Measurements from ENCODE around the gene SPTAN1. TPM values are rescaled to one million over a fixed set of nuclear protein-coding genes. Genes with fewer than 3 reads are reported as not detected.
"Not testable (repeated sequence)": the region's sequence is repeated elsewhere in the genome, so short reads cannot be mapped to it uniquely, and the experiment has no call there.

SPTAN1 gene
- total RNA-seq, 2 experiments from 2014 or later: 313 to 321 TPM

DNA sequence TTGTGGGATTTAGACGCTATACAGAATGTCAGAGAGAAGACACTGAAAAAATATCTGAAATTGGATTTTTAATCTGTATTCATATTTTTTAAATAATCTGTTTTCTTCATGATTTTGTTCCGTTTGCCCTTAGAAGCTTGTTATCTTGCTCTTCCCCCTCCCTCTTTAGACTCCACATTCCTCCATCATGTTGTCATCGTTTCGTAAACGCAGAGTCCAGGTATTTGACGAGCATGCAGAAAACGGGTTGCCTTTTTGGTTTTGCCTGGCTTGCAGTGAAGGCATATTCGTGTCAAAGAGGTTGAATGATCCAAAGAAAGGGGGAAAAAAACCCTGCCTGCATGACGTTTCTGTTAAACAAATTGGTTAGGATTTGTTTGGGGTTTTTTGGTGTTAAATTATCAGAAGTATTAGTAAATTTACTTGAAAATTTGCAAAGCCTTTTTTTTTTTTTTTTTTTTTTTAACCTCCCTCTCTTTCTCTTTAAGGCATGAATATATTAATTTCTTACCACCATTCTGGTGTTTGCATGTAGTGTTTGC lies 2.9 kb downstream of the SPTAN1 start:
- Mint-ChIP-seq H3K27me3 (no peaks in the 10 kb centered on the region), H3K36me3 (ENCODE audit: low read depth) (peaks cover 16% of the 10 kb centered on the region), H3K4me3 (no peak overlapping the region), H3K4me1 (peaks cover 32% of the 10 kb centered on the region), H3K9me3 (no peaks in the 10 kb centered on the region), H3K27ac (no peak overlapping the region)
- ChIA-PET CTCF (interaction anchor here (1.0 kb wide), 1 partner anchor 114 kb away, joined by 3 read pairs; no protein-coding TSS in a partner anchor), POLR2A (interaction anchor here (0.6 to 6.3 kb wide), 3 partner anchors 9 to 50 kb away, joined by 3 to 89 read pairs (median 3); partner anchors contain the start of gene GLE1)
- DNase-seq: no peak

DNA sequence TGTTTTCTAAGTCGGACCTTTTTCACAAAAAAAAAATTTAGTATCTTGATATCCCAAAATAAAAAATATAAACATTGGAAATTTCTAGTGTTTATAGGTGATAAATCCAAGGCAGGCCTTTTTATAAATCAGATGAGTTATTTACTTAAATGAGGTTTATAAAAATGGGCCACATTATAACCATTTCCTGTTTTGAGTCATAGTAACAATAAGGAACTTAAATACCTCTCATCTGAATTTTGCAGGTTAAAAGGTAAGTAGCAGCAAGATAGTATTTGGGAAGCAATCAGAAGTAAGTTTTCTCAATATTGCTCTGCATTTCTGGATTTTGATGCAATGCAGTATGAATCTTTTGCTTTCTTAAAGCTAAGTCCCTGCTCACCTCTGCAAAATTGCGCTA lies 3.9 kb downstream of the SPTAN1 start:
- CTCF ChIA-PET: no interaction called here
- H3K4me3 Mint-ChIP-seq: no peak overlapping the region
- no peaks in the 10 kb centered on the region for H3K27me3 Mint-ChIP-seq
- no peaks in the 10 kb centered on the region for H3K9me3 Mint-ChIP-seq
- POLR2A ChIA-PET: interaction anchor here (0.6 to 1.5 kb wide), 5 partner anchors 19 to 205 kb away, joined by 3 to 4 read pairs (median 3); partner anchors contain the start of gene GLE1
- peaks cover 23% of the 10 kb centered on the region for H3K4me1 Mint-ChIP-seq
- peaks cover 16% of the 10 kb centered on the region for H3K36me3 Mint-ChIP-seq (ENCODE audit: low read depth)
- DNase-seq: no peak
- no peak overlapping the region for H3K27ac Mint-ChIP-seq

DNA sequence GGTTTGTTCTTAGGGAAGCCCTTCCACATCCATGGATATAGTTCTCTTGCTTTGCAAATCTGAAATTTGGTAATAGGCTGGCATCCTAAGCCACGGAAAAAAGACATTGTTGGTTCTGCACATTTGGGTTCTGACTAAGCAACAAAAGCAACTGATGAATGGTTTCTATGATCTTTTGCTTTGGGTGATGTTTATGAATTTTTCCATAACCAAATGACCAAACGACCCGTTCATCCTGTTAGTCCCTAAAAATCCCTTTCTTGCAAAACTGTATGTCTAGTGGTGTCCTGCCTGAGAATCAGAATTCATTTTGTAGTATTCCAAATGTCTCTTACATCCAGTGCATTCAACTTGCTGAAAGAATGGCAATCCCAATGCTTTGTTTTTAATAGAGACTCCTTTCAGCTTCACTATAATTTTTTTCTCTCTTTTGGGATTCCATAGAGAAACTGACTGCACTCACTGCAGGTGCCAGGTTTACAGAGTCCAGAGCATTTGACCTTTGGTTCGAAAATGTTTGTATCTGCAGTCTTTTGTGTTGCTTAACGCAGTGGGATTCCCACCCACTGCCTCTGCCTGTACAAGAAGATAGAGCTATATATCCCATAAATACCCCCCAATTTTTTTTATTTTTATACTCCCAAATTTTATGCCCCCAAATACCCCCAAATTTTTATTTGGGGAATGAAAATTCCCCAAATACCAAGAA lies 4.7 kb downstream of the SPTAN1 start:
- CTCF ChIA-PET: no interaction called here
- POLR2A ChIA-PET: interaction anchor here (0.9 to 1.5 kb wide), 4 partner anchors 19 to 92 kb away, joined by 3 to 4 read pairs (median 3); partner anchors contain the start of gene GLE1
- Mint-ChIP-seq H3K9me3 (no peaks in the 10 kb centered on the region), H3K27me3 (no peaks in the 10 kb centered on the region), H3K27ac (peak overlapping the region; percentile 18), H3K4me3 (no peak overlapping the region), H3K4me1 (peaks cover 18% of the 10 kb centered on the region), H3K36me3 (ENCODE audit: low read depth) (peaks cover 16% of the 10 kb centered on the region)
- no peak for DNase-seq

GRCh38 chr9:128558431-128559310 lies 6.3 kb downstream of the SPTAN1 start:
- DNase-seq: peak; percentile 42
- CTCF ChIA-PET: interaction anchor here (1.2 to 1.3 kb wide), 2 partner anchors 8 to 120 kb away, joined by 4 read pairs; no protein-coding TSS in a partner anchor

DNA sequence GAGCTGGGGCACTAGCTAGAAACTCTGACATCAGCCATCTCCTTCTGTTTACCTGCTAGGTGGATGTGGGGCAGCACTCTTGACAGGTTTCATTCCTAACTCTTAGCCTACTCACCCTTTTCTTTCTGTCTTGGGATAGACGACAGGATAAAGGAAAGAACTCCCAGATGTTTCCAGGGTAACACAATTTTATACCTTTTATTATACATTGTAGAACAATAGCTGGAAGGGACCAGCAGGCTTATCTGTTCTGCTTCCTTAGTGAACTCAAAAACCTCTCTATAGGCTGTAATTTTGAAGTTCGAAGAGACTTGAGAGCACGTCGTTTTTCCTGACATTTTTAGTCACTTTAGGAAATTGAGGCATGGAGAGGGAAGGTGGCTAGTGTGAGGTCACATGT lies 13.2 kb downstream of the SPTAN1 start:
- CTCF ChIA-PET: no interaction called here
- no peak overlapping the region for H3K4me3 Mint-ChIP-seq
- no peaks in the 10 kb centered on the region for H3K27me3 Mint-ChIP-seq
- peaks cover 8% of the 10 kb centered on the region for H3K4me1 Mint-ChIP-seq
- POLR2A ChIA-PET: interaction anchor here (1.1 to 2.4 kb wide), 2 partner anchors 13 to 46 kb away, joined by 3 to 10 read pairs; partner anchors contain the start of gene SPTAN1
- H3K9me3 Mint-ChIP-seq: no peaks in the 10 kb centered on the region
- H3K27ac Mint-ChIP-seq: no peak overlapping the region
- no peak for DNase-seq
- H3K36me3 Mint-ChIP-seq (ENCODE audit: low read depth): peaks cover 49% of the 10 kb centered on the region

More at GRCh38 chr9:128558431-128559310, 6.3 kb downstream of the SPTAN1 start:
- H3K36me3 Mint-ChIP-seq (ENCODE audit: low read depth): peaks cover 20% of the 10 kb centered on the region
- H3K27ac Mint-ChIP-seq: peak overlapping the region; percentile 70
- H3K27me3 Mint-ChIP-seq: no peaks in the 10 kb centered on the region
- peaks cover 18% of the 10 kb centered on the region for H3K4me1 Mint-ChIP-seq
- POLR2A ChIA-PET: interaction anchor here (1.0 to 1.7 kb wide), 3 partner anchors 9 to 53 kb away, joined by 3 to 5 read pairs (median 4); no protein-coding TSS in a partner anchor
- peak overlapping the region; percentile 36 for H3K4me3 Mint-ChIP-seq
- H3K9me3 Mint-ChIP-seq: no peaks in the 10 kb centered on the region

GRCh38 chr9:128568470-128569078 lies 16.2 kb downstream of the SPTAN1 start:
- Mint-ChIP-seq H3K9me3 (no peaks in the 10 kb centered on the region), H3K4me3 (no peak overlapping the region), H3K4me1 (peaks cover 11% of the 10 kb centered on the region), H3K36me3 (ENCODE audit: low read depth) (peaks cover 62% of the 10 kb centered on the region), H3K27ac (no peak overlapping the region), H3K27me3 (no peaks in the 10 kb centered on the region)
- no peak for DNase-seq
- CTCF ChIA-PET: interaction anchor here (0.6 kb wide), 2 partner anchors 406 to 1213 kb away, joined by 3 read pairs; no protein-coding TSS in a partner anchor
- POLR2A ChIA-PET: interaction anchor here (0.9 kb wide), 1 partner anchor 12 kb away, joined by 3 read pairs; no protein-coding TSS in a partner anchor

GRCh38 chr9:128575469-128575868 lies 23.1 kb downstream of the SPTAN1 start:
- Mint-ChIP-seq H3K4me3 (no peak overlapping the region), H3K36me3 (ENCODE audit: low read depth) (peaks cover 78% of the 10 kb centered on the region), H3K4me1 (peaks cover 7% of the 10 kb centered on the region), H3K27me3 (no peaks in the 10 kb centered on the region), H3K9me3 (no peaks in the 10 kb centered on the region), H3K27ac (peak overlapping the region; percentile 10)
- CTCF ChIA-PET: no interaction called here
- POLR2A ChIA-PET: interaction anchor here (1.0 kb wide), 2 partner anchors 18 to 71 kb away, joined by 3 read pairs; partner anchors contain the start of gene GLE1
- no peak for DNase-seq

- no peak overlapping the region for H3K27ac Mint-ChIP-seq
- H3K4me3 Mint-ChIP-seq: no peak overlapping the region
- ChIA-PET POLR2A (interaction anchor here (1.0 kb wide), 2 partner anchors 19 to 71 kb away, joined by 3 read pairs; partner anchors contain the start of gene GLE1), CTCF (no interaction called here)
- DNase-seq: no peak
- no peaks in the 10 kb centered on the region for H3K9me3 Mint-ChIP-seq
- H3K4me1 Mint-ChIP-seq: peaks cover 7% of the 10 kb centered on the region
- no peaks in the 10 kb centered on the region for H3K27me3 Mint-ChIP-seq
- peaks cover 79% of the 10 kb centered on the region for H3K36me3 Mint-ChIP-seq (ENCODE audit: low read depth)
Measured at GRCh38 chr9:128575916-128576315, 23.5 kb downstream of the SPTAN1 start.

DNA sequence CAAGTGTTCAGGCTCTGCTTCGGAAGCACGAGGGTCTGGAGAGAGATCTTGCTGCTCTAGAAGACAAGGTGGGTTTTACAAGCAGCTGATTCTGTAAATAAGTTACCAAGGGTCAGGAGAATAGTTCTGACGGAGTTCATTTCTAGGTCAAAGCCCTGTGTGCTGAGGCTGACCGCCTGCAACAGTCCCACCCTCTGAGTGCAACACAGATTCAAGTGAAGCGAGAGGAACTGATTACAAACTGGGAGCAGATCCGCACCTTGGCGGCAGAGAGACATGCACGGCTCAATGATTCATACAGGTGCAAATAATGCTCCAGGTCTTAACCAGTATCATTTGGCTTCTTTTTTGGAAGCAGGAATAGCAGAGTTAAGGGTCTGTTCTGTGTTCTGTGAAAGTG lies 24.8 kb downstream of the SPTAN1 start:
- H3K4me3 Mint-ChIP-seq: no peak overlapping the region
- no peaks in the 10 kb centered on the region for H3K27me3 Mint-ChIP-seq
- H3K36me3 Mint-ChIP-seq (ENCODE audit: low read depth): peaks cover 87% of the 10 kb centered on the region
- no peak for DNase-seq
- ChIA-PET CTCF (interaction anchor here (0.6 kb wide), 2 partner anchors 68 to 530 kb away, joined by 5 to 7 read pairs; no protein-coding TSS in a partner anchor), POLR2A (interaction anchor here (1.1 kb wide), 1 partner anchor 24 kb away, joined by 3 read pairs; no protein-coding TSS in a partner anchor)
- H3K9me3 Mint-ChIP-seq: no peaks in the 10 kb centered on the region
- peaks cover 5% of the 10 kb centered on the region for H3K4me1 Mint-ChIP-seq
- no peak overlapping the region for H3K27ac Mint-ChIP-seq

- Mint-ChIP-seq H3K9me3 (no peaks in the 10 kb centered on the region), H3K4me1 (peaks cover 2% of the 10 kb centered on the region), H3K27ac (no peak overlapping the region), H3K27me3 (no peaks in the 10 kb centered on the region), H3K36me3 (ENCODE audit: low read depth) (peaks cover 89% of the 10 kb centered on the region), H3K4me3 (no peak overlapping the region)
- DNase-seq: no peak
- CTCF ChIA-PET: interaction anchor here (1.2 kb wide), 1 partner anchor 239 kb away, joined by 3 read pairs; the partner anchor contains the start of gene ENDOG
- POLR2A ChIA-PET: interaction anchor here (1.2 kb wide), 1 partner anchor 9 kb away, joined by 4 read pairs; no protein-coding TSS in a partner anchor
Measured at GRCh38 chr9:128579194-128579593, 26.8 kb downstream of the SPTAN1 start.

- POLR2A ChIA-PET: interaction anchor here (1.1 to 1.5 kb wide), 3 partner anchors 12 to 28 kb away, joined by 3 to 4 read pairs (median 4); partner anchors contain the start of gene SPTAN1
- peaks cover 2% of the 10 kb centered on the region for H3K4me1 Mint-ChIP-seq
- no peak overlapping the region for H3K27ac Mint-ChIP-seq
- CTCF ChIA-PET: no interaction called here
- peaks cover 90% of the 10 kb centered on the region for H3K36me3 Mint-ChIP-seq (ENCODE audit: low read depth)
- H3K4me3 Mint-ChIP-seq: no peak overlapping the region
- H3K27me3 Mint-ChIP-seq: no peaks in the 10 kb centered on the region
- no peaks in the 10 kb centered on the region for H3K9me3 Mint-ChIP-seq
- DNase-seq: no peak
Measured at GRCh38 chr9:128580731-128581130, 28.3 kb downstream of the SPTAN1 start.

- H3K36me3 Mint-ChIP-seq (ENCODE audit: low read depth): peaks cover 86% of the 10 kb centered on the region
Measured at GRCh38 chr9:128585155-128585554, 32.8 kb downstream of the SPTAN1 start.

More at GRCh38 chr9:128585155-128585554, 32.8 kb downstream of the SPTAN1 start:
- H3K4me1 Mint-ChIP-seq: peaks cover 18% of the 10 kb centered on the region
- DNase-seq, H3K27ac Mint-ChIP-seq, CTCF ChIA-PET, H3K27me3 Mint-ChIP-seq, H3K9me3 Mint-ChIP-seq, H3K4me3 Mint-ChIP-seq: not testable (repeated sequence)
- POLR2A ChIA-PET: interaction anchor here (2.2 kb wide), 1 partner anchor 33 kb away, joined by 6 read pairs; the partner anchor contains the start of gene SPTAN1

All from activated CD4-positive, alpha-beta memory T cell treated with anti-CD3 and anti-CD28 coated beads, Interleukin-2, amount 10 ng/mL, durations not matched to agents 7 days and 5 days (primary cell).